Measurements from ENCODE around the gene GGA1. TPM values are rescaled to one million over a fixed set of nuclear protein-coding genes. Genes with fewer than 3 reads are reported as not detected.

GGA1 gene
- total and polyA plus RNA-seq, 9 of the 15 experiments (the other 6 are each of a cell fraction or from before 2014, with no cell fraction given) = 1.5 to 69.5 (median 31.6) TPM

- TF ChIP-seq, protein P1, sequence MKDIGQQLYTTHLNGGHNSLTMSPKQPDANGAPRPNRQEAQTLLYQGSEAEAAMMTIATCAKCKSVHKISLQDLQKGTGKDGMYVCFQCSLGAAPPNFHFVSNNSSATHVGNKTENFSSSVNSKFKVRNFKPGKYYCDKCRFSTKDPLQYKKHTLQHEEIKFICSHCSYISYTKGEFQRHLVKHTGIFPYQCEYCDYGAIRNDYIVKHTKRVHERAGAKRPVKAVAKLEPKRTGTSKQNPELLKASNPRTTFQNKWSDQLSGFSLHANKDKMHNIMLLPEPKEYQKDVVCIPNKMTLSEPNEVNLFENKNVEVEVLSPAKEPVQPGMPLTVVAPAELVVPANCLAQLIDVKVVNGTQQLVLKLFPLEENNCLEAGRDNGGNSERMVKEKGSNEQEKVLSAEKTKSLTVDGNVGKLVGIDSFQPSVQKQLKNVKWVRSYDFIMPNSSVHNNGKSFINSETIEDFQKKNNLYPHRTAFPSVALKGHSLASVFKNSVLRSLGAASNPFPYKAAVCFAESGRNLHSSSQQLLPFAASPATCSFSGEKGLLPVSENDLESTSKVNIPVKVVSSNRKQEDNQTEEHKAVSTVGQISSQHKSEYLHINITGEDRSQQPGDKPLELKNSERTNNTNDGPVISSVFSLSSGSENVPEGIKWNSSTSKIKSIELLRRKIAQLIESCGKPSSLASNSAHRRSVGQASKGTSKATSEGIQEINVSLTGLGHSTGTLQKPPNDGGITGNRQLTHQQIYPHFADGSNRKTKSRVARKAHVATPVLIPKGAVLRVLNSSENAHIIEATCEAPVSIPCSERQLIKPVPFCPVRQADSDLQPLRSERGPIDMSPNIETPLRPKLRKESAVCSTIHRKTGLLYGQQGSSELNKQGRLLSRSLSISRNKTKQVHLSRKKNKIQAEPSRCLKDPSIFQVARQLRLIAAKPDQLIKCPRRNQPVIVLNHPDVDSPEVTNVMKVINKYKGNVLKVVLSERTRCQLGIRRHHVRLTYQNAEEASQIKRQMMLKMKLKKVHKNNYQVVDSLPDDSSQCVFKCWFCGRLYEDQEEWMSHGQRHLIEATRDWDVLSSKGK (CRISPR knock-in tag; IDR thresholded peaks at IDR 0.05) = no peak
- TF ChIP-seq LEF1 (IDR thresholded peaks at IDR 0.05) = peak; percentile 65
- TF ChIP-seq JUND (IDR thresholded peaks at IDR 0.05; ENCODE audit: borderline replicate concordance, low read depth, low read length) = peak; percentile 93
- peak; percentile 87; the same call in 1 of the 3 replicates for TF ChIP-seq JUND (tag; IDR thresholded peaks at IDR 0.05; ENCODE audit: borderline replicate concordance, low read depth, low read length)
- TF ChIP-seq NONO (IDR thresholded peaks at IDR 0.05; ENCODE audit: low read depth in 2 of 2, low read length in 1 of 2) = no peak
- no peak for TF ChIP-seq ZNF512 (tag; IDR thresholded peaks at IDR 0.05)
- TF ChIP-seq ZNF551 (CRISPR knock-in tag; IDR thresholded peaks at IDR 0.05) = no peak
- TF ChIP-seq, protein P2, sequence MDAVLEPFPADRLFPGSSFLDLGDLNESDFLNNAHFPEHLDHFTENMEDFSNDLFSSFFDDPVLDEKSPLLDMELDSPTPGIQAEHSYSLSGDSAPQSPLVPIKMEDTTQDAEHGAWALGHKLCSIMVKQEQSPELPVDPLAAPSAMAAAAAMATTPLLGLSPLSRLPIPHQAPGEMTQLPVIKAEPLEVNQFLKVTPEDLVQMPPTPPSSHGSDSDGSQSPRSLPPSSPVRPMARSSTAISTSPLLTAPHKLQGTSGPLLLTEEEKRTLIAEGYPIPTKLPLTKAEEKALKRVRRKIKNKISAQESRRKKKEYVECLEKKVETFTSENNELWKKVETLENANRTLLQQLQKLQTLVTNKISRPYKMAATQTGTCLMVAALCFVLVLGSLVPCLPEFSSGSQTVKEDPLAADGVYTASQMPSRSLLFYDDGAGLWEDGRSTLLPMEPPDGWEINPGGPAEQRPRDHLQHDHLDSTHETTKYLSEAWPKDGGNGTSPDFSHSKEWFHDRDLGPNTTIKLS (IDR thresholded peaks at IDR 0.05; ENCODE audit: borderline replicate concordance, low read depth) = no peak
- TF ChIP-seq CBX8 (IDR thresholded peaks at IDR 0.05; ENCODE audit: borderline replicate concordance, extremely low read depth, low read depth, low read length, poor library complexity, severe bottlenecking) = no peak
- TF ChIP-seq RFX7 (CRISPR knock-in tag; IDR thresholded peaks at IDR 0.05) = no peak
- no peak for TF ChIP-seq ZFP36 (IDR thresholded peaks at IDR 0.05; ENCODE audit: low read depth, low read length, partially characterized antibody)
- TF ChIP-seq, protein P3, sequence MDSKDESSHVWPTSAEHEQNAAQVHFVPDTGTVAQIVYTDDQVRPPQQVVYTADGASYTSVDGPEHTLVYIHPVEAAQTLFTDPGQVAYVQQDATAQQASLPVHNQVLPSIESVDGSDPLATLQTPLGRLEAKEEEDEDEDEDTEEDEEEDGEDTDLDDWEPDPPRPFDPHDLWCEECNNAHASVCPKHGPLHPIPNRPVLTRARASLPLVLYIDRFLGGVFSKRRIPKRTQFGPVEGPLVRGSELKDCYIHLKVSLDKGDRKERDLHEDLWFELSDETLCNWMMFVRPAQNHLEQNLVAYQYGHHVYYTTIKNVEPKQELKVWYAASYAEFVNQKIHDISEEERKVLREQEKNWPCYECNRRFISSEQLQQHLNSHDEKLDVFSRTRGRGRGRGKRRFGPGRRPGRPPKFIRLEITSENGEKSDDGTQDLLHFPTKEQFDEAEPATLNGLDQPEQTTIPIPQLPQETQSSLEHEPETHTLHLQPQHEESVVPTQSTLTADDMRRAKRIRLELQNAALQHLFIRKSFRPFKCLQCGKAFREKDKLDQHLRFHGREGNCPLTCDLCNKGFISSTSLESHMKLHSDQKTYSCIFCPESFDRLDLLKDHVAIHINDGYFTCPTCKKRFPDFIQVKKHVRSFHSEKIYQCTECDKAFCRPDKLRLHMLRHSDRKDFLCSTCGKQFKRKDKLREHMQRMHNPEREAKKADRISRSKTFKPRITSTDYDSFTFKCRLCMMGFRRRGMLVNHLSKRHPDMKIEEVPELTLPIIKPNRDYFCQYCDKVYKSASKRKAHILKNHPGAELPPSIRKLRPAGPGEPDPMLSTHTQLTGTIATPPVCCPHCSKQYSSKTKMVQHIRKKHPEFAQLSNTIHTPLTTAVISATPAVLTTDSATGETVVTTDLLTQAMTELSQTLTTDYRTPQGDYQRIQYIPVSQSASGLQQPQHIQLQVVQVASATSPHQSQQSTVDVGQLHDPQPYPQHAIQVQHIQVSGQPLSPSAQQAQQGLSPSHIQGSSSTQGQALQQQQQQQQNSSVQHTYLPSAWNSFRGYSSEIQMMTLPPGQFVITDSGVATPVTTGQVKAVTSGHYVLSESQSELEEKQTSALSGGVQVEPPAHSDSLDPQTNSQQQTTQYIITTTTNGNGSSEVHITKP (IDR thresholded peaks at IDR 0.05; ENCODE audit: partially characterized antibody) = peak; percentile 83
- no peak; the same call in 1 of the 2 replicates for TF ChIP-seq LCOR (CRISPR knock-in tag; IDR thresholded peaks at IDR 0.05)
- no peak for TF ChIP-seq SP2 (IDR thresholded peaks at IDR 0.05; ENCODE audit: extremely low read depth, low read depth, low read length, poor library complexity, severe bottlenecking)
- no peak for TF ChIP-seq ZNF134 (CRISPR knock-in tag; conservative IDR thresholded peaks at IDR 0.05)
- TF ChIP-seq CEBPB (tag; IDR thresholded peaks at IDR 0.05) = no peak
Observed at GRCh38 chr22:37676736-37677492, 68.3 kb downstream of the GGA1 start (continued).

Measured in K562 (cell line).